HG03196 (cell line): ENCODE data around the gene PNPLA2.

Source experiments
- ATAC-seq: cut with Tn5 transposase; IDR thresholded peaks from one replicate; pipeline ENCODE4 v1.9.1; 2021; ENCODE audit not compliant: unreplicated experiment

The PNPLA2 gene

DNA sequence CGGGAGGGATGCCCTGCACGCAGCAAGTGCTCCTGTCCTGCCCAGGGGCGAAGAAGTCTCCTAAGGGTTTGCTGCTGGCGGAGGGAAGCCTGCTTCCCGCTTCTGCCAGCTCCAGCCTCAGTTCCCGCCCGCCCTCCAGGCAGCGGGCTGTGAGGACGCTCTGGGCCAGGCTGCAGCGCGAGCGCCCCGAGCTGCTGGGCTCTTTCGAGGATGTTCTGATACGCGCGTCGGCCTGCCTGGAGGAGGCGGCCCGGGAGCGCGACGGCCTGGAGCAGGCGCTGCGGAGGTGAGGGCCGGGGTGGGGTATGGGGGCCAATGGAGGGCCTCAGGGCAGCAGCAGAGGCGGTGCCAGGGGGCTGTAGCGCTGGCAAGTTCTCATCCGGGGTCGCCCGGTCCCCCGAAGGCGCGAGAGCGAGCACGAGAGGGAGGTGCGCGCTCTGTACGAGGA lies 11.2 kb downstream of the PNPLA2 start:
- no peak for ATAC-seq

DNA sequence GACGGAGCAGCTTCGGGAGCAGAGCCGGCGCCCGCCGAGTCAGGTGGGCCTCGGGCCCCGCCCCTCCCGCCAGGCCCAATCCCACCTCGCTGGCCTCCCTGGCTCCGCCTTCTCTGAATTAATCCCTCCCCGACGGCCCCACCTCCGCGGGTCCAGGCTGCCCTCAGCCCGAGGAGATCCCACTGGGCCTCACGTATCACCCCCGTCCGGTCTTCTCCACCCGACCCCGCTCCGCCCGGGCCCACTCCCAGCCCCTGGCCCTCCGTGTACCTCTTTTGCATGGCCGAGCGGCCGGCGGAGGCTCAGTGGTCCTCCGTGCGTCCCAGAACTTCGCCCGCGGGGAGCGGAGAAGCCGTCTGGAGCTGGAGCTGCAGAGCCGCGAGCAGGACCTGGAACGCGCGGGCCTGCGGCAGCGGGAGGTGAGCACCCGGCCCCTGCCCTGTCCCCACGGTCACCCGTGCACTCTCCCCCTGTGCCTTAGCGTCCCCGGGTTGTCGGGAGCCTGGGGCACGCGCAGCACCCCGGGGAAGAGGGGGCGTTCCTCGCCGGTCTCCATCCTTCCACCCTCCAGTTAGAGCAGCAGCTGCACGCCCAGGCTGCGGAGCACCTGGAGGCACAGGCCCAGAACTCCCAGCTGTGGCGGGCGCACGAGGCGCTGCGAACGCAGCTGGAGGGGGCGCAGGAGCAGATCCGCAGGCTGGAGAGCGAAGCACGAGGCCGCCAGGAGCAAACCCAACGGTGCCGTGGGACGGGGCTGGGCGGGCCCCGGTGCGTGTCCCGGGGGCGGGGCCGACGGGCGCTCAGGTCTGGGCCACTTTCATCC lies 11.8 kb downstream of the PNPLA2 start:
- ATAC-seq, result no peak

DNA sequence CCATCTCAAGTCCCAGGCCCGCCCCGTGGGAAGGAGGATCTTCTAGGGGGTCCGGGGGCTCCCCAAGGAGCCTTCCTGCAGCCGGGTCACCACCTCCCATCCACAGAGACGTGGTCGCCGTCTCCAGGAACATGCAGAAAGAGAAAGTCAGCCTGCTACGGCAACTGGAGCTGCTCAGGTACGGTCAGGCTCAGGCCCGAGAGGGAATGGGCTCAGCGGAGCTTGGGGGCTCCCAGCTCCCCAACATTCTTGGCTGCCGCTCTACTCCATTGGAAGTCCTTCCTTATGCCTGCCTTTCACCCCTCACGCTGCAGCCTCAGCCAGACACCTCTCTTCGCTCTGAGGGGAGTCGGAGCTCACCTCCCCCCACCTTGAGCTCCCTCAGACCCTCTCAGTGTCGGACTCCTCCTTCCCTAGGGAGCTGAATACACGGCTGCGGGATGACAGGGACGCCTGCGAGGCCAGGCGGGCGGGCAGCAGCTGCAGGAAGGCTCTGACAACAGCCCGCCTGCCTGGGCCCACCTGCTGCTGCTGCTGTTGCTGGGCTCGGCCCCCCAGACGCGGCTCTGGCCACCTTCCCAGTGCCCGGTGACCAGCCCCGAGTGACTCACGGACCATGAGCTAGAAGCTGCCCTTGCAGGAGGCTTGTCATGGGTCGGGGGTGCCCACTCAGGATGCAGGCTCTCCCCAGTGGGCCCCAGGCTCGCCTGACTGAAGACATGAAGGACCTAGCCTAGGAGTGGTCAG lies 12.6 kb downstream of the PNPLA2 start:
- ATAC-seq, result no peak

DNA sequence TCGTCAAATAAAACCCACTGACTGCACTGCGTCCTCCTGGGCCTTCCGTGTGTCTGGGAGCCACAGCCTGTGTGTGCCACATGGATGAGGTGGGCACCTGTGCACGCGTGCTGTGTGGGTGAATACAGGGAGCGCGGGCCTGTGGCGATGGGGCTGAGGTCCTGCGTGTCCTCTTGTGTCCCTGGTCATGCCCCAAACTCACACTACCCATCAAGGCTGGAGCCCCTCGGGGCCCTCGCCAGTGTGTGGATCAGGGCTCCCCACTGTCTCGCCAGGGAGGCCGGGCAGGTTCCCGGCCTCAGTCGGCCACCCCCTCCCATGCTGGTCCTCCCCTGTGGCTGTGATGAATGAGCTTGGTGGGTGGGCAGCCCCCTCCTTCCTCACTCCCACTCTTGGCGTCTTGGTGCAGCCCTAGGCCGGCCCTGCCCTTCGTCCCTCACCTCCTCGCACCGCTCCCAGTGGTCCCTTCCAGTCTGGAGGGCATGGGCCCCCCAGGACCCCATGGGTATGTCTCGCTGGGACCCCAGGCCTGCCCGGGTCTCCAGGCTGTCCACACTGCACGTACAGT lies 13.3 kb downstream of the PNPLA2 start:
- ATAC-seq, result no peak

DNA sequence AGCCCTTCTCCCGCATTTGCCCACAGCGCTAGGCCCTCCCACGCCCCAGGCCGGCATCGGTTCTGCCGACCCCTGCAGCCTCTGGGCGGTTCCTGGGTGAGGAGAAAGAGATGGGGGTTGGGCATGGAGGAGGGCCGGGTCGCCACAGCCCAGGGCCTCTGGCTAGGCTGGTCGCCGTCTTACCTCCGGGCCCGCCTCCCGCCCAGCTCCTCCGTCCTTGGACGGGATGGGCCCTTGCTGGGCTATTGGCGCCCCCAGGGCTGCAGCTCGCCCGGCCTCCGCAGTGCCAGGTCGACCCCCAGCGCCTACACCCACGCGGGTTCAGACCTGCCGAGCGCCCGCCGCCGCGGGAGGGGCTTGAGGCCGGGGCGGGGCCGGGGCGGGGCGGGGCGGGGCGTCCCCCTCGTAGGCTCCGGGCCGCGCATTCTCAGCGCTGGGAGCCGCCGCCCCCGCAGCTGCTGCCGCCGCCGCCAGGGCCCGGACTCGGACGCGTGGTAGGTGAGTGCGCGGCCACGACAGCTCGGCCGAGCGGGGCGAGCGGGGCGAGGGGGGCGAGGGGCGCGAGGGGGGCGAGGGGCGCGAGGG lies 13.9 kb downstream of the PNPLA2 start, which contains the start of gene CD151:
CD151 (plus strand) TSS at position 424 of the 585 bp plus-strand sequence. CDS start 3,118 bp downstream, outside the sequence.
- ATAC-seq, result peak; percentile 31

DNA sequence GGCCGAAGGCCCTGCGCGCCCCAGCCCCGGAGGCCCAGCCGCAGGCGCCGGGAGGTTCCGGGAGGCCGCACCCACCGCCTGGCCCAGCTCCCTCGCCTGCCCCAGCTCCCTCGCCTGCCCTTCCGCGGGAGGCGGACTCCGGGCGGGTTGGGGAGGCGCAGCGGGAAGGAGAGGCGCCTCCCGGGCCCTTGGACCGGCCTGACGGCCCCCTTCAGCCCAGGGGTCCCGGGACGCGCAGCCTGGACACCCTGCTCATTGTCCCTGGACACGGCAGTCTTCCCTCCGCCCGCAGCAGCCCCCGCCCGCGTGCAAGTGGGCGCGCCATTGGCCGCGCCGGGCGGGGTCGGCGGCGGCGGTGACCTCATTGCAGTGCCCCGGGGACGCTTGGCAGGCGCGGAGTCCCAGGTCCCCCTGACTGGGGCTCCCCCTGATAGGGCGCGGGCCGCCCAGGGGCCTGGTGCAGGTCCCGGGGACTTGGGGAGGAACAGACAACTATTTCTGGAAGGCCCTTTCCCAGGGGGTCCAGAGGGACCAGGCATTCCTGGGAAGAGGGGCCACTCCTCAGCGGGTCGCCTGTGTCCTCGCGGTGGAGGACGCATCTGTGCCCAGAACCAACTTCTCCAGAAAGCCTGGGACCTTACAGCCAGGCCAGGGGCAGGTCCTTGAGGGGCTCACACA lies 14.5 kb downstream of the PNPLA2 start:
- peak; percentile 5 for ATAC-seq

DNA sequence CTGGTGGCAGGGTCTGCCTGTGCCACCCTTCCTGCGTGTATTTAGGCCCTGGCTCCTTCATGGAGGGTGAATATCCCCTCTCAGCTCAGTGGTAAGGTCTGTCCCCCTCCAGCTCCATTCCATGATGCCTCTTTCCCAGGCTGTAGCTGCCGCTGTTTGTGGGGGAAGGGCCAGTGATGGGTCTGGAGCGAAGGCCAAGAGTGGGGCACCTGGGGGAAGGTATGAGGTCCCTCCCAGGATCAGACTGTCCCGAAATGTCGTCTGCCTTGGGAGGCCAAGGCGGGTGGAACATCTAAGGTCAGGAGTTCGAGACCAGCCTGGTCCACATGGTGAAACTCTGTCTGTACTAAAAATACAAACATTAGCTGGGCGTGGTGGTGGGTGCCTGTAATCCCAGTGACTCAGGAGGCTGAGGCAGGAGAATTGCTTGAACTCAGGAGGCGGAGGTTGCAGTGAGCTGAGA lies 15.2 kb downstream of the PNPLA2 start:
- no peak for ATAC-seq

DNA sequence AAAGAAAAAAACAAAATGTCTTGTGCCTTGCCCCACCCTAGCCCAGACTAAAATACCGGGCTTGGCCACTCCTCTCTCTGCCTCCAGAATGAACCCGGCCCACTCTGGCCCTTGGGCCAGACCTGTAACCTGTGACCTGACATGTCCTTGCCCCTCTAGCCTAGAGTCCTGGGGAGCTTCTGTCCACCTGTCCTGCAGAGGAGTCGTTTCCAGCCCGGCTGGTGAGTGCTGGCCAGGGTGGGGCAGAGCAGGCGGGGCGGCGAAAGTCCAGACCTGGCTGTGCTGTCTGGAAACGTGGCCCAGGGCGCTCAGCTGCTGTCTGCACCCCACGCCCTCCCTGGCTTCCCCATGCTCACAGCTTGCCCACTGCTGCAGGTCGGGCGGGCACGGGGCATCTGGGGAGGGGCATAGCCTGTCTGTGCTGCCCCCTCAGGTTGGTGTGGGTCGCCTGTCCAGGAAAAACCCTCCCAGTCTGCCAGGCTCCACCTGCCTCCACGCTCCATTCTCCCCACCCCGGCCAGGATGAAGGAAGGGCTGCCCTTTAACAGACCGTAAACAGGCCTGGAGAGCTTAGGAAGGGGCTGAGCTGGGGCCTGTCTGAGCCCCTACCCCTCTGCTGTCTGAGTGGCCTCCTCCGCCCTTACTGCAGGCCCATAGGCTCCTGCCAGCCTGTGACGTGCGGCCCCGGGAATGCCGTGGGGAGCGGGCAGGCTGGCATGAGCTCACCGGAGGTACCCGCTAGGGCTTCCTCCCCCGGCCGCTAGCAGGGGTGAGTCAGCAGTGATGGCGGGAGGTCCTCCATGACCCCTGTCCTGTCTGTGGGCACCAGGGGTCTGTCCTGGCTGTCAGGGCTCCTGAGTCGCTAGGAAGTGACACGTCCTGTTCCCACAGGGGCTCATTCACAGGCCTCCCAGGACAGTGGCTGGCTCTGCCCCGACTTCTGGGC lies 15.9 kb downstream of the PNPLA2 start:
- ATAC-seq, result no peak

DNA sequence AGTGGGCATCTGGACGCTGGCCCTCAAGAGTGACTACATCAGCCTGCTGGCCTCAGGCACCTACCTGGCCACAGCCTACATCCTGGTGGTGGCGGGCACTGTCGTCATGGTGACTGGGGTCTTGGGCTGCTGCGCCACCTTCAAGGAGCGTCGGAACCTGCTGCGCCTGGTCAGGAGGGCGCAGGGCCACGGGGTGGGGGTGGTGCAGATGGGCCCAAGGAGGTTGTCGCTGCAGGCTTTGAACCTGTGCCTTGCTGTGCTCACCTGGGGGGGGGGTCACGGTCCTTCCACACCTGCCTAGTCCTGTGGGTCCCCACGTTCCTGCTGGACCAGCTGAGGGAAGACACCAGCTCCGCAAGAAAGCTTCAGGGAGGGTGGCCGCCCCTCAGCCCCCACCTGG lies 17.6 kb downstream of the PNPLA2 start:
- ATAC-seq, result no peak

DNA sequence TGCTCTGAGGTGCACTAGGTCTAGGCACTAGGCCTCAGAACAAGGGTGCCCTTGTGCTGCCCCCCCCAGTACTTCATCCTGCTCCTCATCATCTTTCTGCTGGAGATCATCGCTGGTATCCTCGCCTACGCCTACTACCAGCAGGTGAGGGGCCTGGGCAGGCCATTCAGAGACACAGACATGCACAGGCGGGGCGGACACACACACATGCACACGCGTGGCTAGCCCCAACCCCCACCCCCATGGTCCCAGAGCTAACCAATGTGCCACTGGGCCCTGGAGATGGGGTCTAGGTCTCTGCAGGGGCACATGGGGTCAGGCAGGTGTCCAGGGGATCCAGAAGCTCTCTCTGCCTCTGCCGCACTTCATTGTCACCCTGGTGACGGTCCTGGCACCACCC lies 18.0 kb downstream of the PNPLA2 start:
- ATAC-seq, result no peak

DNA sequence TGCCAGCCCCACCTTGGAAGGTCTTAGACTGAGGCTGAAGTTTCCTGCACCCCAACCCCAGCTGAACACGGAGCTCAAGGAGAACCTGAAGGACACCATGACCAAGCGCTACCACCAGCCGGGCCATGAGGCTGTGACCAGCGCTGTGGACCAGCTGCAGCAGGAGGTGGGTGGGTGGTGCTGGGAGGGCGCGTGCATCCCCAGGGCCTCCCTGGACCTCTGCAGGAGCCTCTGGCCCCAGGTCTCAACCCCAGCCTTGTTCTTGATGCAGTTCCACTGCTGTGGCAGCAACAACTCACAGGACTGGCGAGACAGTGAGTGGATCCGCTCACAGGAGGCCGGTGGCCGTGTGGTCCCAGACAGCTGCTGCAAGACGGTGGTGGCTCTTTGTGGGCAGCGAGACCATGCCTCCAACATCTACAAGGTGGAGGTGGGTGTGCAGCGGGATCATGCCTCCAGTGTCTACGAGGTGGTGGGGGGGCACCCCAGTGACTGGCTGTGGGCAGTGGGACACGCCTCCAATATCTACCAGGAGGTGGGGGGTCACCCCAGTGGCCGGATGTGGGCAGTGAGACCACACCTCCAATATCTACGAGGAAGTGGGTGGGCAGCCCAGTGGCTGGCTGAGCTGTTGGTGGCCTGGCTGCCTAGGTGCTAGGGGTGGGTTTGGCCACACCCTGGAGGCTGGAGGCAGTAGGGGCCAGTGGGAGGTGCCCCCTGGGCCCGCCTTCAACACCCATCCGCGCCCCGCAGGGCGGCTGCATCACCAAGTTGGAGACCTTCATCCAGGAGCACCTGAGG lies 18.7 kb downstream of the PNPLA2 start:
- ATAC-seq, result no peak

DNA sequence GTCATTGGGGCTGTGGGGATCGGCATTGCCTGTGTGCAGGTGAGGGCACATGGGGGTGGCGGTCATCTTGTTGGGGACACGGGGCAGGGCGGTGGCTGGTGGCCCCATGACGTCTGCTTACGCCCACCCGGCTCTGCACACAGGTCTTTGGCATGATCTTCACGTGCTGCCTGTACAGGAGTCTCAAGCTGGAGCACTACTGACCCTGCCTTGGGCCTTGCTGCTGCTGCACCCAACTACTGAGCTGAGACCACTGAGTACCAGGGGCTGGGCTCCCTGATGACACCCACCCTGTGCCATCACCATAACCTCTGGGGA lies 19.2 kb downstream of the PNPLA2 start:
- ATAC-seq, result no peak

DNA sequence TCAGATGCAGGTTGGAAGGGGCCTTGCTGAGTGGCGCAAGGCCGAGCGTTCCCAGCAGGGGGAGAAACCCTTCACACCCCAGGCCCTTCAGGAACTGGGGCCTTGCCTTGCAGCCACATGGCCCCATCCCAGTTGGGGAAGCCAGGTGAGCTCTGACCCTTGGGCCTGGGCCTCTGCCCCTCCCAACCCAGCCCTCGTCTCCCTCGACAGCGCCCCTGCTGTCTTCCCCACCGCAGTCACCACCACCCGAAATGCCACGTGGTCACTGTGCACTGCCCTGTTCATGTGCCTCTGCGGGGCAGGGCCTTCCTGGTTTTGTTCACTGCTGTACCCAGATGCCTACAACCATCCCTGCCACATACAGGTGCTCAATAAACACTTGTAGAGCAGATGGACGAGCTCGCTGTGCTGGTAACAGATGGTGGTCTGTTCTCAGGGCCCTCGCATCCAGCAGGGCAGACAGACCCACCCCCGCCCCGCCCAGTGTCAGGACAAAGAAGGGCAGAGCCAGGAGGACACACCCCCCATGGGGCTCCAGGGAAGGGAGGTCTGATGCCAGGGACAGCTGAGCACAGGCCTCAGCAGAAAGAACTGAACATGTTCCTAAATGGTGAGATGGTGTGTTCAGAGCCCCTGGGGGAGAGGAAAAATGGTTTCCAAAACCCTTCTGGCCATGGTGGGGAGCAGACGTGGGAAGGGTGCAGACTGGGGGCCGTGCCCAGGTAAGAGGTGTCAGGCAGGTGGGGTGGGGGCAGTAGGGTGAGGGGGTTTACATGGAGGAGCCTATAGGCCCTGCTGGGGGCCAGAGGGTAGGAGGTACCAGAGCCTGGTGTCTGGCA lies 19.9 kb downstream of the PNPLA2 start:
- ATAC-seq, result no peak

DNA sequence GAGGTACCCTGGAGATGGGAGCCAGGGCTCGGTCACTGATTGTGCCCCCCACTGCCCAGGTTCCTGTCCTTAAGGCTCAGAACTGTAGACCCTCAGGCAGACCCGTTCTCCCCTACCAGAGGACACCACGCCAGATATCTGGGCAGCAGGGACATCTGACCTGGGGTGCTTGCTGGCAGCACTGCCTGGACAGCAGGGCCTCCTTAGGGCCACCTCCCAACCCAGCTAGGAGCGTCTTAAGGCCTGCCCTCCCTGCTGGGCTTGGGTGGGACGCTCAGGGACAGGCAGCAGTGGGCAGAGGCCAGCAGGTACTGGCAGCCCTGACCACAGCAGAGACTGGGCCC lies 20.5 kb downstream of the PNPLA2 start:
- ATAC-seq, result no peak

DNA sequence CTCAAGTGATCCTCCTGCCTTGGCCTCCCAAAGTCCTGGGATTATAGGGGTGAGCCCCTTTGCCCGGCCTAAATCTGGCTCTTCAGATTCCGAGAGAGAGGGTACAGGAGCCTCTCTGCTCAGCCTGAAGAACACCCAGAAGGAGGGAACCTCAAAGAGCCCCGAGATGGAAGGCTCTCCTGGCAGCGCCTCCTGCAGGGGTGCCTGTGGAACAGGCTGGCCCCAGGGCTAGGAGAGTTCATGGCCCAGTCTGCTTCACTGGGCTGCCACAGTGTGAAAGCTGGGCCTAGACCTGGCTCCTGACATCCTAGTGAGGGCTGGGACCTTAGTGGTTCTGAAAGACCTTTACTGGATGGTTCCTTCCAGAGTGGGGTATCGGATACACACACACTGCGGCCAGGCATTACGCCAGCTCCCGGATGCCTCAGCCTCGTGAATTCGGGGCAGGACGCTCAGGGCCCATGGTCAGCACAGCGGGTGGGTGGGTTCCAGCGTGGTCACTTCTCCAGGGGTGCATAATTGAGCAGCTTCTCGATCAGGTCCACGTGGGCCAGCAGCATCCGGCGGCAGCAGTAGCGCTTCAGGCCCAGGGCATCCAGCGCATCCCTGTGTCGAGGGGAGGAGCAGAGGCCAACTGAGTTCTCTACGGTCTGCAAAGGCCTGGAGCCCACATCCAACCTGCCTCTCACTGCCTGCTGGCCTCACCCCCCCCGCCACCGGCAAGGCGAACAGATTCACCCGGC lies 21.3 kb downstream of the PNPLA2 start:
- no peak for ATAC-seq

DNA sequence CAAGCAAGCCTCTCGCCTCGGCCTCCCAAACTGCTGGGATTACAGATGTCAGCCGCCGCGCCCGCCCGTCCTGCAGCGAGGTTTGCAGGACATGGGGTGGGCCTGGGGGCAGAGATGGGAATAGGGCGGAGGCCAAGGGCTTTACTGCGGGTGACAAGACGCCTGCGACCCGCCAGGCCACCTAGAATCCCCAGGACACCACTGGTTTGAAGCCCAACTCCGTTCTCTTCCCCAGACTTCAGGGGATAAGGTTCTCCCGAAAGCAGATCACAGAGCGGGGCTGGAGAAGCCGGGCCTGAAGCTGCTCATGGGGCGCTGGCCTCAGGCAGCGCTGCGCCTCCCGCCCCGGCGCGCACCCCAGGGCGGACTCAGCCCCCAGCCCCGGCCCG lies 23.3 kb downstream of the PNPLA2 start:
- no peak for ATAC-seq

DNA sequence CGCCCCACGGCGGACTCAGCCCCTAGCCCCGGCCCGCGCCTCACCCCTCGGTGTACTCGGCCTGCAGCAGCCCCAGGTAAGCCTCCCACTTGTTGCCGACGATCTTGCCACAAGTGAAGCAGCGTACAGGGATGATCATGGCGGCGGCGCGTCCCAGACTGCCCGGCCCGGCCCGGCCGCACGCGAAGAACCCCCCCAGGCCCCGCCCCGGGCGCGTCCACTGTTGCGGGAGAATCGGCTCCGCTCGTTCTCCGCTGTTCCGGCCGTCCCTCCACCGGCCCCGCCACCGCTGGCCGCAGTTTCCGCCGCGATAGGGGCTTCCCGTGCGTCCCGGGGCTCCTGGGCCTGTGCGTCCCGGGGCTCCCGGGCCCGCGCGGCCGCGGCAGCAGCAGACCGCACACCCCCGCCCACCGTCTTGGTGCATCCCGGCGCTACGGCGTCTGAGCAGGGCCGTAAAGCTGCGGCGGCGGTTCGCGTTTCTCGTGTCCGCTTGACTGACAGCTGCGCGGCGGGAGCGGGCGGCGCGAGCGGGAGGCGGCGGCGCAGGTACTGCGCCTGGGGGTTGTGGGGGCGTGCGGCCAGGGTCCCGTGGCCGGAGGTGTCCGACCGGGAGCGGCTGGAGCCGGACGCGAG lies 23.8 kb downstream of the PNPLA2 start, which contains the start of the genes POLR2L and TSPAN4:
POLR2L (minus strand) TSS at position 160 of the 633 bp plus-strand sequence; CDS start at position 139, 21 bp downstream.
TSPAN4 (plus strand) TSS at position 483 of the 633 bp plus-strand sequence. CDS start 7,453 bp downstream, outside the sequence.
- peak; percentile 46 for ATAC-seq
